Measurements from ENCODE around the gene PLEKHA5. TPM values are rescaled to one million over a fixed set of nuclear protein-coding genes. Genes with fewer than 3 reads are reported as not detected.
A peak's percentile ranks its signal among the peaks of the same experiment; 100 is the strongest.

The PLEKHA5 gene
- polyA plus RNA-seq, 1 of the 3 experiments (the other 2 are of a cell fraction): 7.1 TPM

GRCh38 chr12:19185262-19185929 is 55.9 kb downstream of the PLEKHA5 start (continued):
- no peak for TF ChIP-seq RXRA (IDR thresholded peaks at IDR 0.05; ENCODE audit: borderline replicate concordance, low read depth)
- no peak for TF ChIP-seq EZH2phosphoT487 (IDR thresholded peaks at IDR 0.05; ENCODE audit: borderline replicate concordance, low read depth)
- TF ChIP-seq GABPA (IDR thresholded peaks at IDR 0.05; ENCODE audit: low read depth): no peak
- TF ChIP-seq POLR2AphosphoS5 (IDR thresholded peaks at IDR 0.05; ENCODE audit: low read depth, low read length): no peak

- peaks cover 3% of the 10 kb centered on the region; the same call in 1 of the 2 replicates for H3K79me2 ChIP-seq (ENCODE audit: insufficient read depth)
- no peaks in the 10 kb centered on the region for H3K36me3 ChIP-seq (replicated peaks in 1 of 2; ENCODE audit: control insufficient read depth in 1 of 2, insufficient read depth in 2 of 2, low read length in 1 of 2)
- no peaks in the 10 kb centered on the region for H4K20me1 ChIP-seq (ENCODE audit: insufficient read depth)
- TF ChIP-seq RAD21 (IDR thresholded peaks at IDR 0.05; ENCODE audit: low read length): peak; percentile 80
- no peak for TF ChIP-seq YY1 (IDR thresholded peaks at IDR 0.05; ENCODE audit: low read depth)
- TF ChIP-seq FOSL2 (IDR thresholded peaks at IDR 0.05; ENCODE audit: borderline replicate concordance, low read depth): no peak
- no peak for TF ChIP-seq CHD2 (IDR thresholded peaks at IDR 0.05; ENCODE audit: low read length, partially characterized antibody)
- no peak for TF ChIP-seq FOXJ3 (CRISPR knock-in tag; IDR thresholded peaks at IDR 0.05)
- no peak for TF ChIP-seq IRF3 (IDR thresholded peaks at IDR 0.05; ENCODE audit: low read depth, low read length)
- peak; percentile 81 for TF ChIP-seq CTCF (IDR thresholded peaks at IDR 0.05)
- no peak for TF ChIP-seq GABPA (IDR thresholded peaks at IDR 0.05; ENCODE audit: low read depth)
- TF ChIP-seq ZBTB33 (IDR thresholded peaks at IDR 0.05; ENCODE audit: borderline replicate concordance, low read depth): no peak
- no peak for TF ChIP-seq MXI1 (IDR thresholded peaks at IDR 0.05; ENCODE audit: low read depth, low read length)
- TF ChIP-seq SMC3 (IDR thresholded peaks at IDR 0.05; ENCODE audit: low read depth, low read length): peak; percentile 50
- peak; percentile 38 for DNase-seq
- no peak overlapping the region for H3K4me3 ChIP-seq (ENCODE audit: low read depth in 2 of 2, low read length in 1 of 2)
- H3K9ac ChIP-seq: no peak overlapping the region
- no peaks in the 10 kb centered on the region for H3K9me3 ChIP-seq
- no peak overlapping the region for H3K4me2 ChIP-seq
- ChIA-PET POLR2A (no interaction called here), CTCF (interaction anchor here (0.6 to 2.6 kb wide), 42 partner anchors 8 to 1048 kb away, joined by 3 to 32 read pairs (median 4); no protein-coding TSS in a partner anchor)
- H3K9me2 ChIP-seq: no peaks in the 10 kb centered on the region
- H2AFZ ChIP-seq (ENCODE audit: low read depth): no peak overlapping the region
- no peak overlapping the region for H3K27ac ChIP-seq (ENCODE audit: low read depth in 2 of 2, low read length in 1 of 2)
- H3K4me1 ChIP-seq (ENCODE audit: control insufficient read depth in 1 of 2, insufficient read depth in 2 of 2, low read depth in 1 of 2, low read length in 1 of 2): peaks cover 3 to 28% of the 10 kb centered on the region in 2 experiments; a peak in 3 of 4 replicates
- H3K27me3 ChIP-seq (ENCODE audit: insufficient read depth): no peaks in the 10 kb centered on the region
- 72% methylated on average over 4 of the region's 4 CpGs for WGBS (ENCODE audit: low lambda C conversion rate)
- H3F3A ChIP-seq (replicated peaks; ENCODE audit: insufficient read depth): peaks cover 17% of the 10 kb centered on the region
Measured at GRCh38 chr12:19186722-19187661, 57.5 kb downstream of the PLEKHA5 start.
